ENCODE results near the gene ZFP82.

DNA sequence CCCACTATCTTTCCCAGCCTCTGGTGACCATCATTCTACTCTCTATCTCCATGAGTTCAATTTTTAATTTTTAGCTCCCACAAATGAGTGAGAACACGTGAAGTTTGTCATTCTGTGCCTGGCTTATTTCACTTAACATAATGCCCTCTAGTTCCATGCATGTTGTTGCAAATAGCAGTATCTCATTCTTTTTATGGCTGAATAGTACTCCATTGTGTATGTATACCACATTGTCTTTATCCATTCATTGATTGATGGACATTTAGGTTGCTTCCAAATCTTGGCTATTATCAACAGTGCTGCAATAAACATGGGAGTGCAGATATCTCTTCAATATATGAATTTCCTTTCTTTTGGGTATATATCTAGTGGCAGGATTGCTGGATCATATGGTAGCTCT is 22.9 kb upstream of the ZFP82 start:
- TF ChIP-seq CTCF (IDR thresholded peaks at IDR 0.05 in 4 of 5, conservative IDR thresholded peaks at IDR 0.05 in 1 of 5) (no peak), POLR2A (IDR thresholded peaks at IDR 0.05) (no peak)

All from gastrocnemius medialis (tissue), 4 donors.